SIG-M5 treated with dmso at 0.1 percent for 504 hours (cell line): ENCODE results near the gene RAB3IP.
"Not testable (repeated sequence)": the region's sequence is repeated elsewhere in the genome, so short reads cannot be mapped to it uniquely, and the experiment has no call there.

Experiments
- DNase-seq: peaks from one replicate; lab custom pipeline; 2025; ENCODE audit not compliant: unreplicated experiment; lab: John Stamatoyannopoulos, UW

RAB3IP gene

DNA sequence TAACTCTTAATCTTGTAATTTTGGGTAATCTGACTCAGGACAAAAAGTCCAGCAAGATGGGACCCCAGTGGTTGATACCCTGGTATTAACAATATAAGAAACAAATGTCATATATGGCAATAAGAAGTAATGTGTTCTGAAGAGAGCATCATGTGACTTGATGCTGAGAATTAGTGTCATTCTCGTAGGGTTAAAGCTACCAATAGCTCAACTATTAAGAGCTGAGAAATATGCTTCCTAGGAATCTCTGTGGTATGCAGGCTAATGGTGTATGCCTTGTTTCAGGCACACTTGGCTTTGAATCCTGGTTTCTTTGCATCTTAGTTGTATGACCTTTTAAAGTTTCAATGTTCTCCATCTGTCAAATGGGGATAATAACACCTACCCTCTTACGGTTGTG, 95.5 kb downstream of the RAB3IP start:
- no peak for DNase-seq

DNA sequence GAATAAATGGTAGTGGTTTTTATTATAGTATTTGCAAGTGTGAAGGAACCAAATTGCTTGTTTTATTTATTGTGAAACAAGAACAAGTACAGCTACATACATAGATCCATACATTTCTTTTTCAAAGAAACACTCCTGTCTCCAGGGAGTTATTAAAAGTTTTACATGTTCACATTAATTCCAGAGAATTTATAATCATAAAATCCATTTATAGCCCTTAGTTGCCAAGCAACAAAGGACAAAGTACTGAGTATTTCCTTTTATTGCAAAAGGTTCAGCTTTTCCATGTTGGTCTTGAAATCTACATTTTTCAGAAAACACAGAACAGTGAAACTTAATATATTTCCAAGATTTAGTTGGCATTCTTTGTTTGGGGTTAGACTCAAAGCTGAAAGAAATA, 95.9 kb downstream of the RAB3IP start:
- no peak for DNase-seq

DNA sequence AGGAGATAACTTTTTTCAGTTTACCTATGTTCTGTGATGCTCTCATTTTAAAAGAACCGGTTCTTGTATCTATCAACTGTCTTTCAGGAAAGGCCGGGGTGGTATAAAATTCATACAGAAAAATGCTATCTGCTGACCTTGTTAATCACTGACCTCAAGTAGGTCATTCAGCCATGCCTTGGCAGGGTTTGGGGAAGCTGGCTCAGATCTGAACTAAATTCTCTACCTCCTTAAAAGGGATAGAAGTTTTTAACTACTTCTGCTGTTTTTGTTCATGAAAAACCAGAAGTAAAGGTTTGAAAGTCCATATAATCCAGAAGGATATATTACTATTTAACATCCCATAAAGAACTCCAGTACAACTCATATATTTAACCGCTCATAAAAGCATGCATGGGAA, 96.4 kb downstream of the RAB3IP start:
- peak; percentile 18 for DNase-seq

DNA sequence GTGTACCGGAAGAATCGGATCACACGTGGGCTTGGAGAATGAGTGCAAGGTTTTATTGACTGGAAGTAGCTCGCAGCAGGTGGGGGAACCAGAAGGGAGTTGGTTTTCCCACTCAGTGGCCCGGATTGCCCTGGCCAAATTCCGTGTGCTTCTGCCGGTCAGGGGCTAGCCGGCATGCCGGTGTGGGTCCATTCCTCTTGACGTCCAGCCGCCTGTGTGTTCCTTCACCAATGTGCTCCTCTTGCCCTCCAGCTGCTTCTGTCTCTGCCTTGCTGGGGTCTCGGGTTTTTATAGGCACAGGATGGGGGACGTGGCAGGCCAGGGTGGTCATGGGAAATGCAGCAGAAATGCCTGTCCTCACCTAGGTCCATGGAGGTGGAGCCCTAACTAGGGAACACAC, 97.4 kb downstream of the RAB3IP start:
- DNase-seq: no peak

DNA sequence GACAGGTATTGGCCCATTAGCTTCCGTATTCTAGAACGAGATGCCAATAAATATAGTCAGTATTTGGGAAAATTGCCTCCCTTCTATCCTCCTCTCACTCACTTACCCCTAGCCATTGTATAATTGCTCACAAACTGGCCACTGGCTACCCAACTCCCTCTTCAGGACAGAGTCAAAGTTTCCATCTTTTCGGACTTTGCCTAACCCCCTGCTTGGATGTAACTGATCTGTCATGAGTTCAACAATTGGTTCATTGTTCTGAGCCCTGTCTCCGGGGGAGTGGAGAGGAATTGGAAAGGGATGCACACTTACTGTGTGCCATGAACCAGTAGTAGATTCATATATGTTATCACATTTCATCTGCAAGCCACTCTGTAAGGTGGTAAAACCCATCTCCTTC, 98.5 kb downstream of the RAB3IP start:
- no peak for DNase-seq

DNA sequence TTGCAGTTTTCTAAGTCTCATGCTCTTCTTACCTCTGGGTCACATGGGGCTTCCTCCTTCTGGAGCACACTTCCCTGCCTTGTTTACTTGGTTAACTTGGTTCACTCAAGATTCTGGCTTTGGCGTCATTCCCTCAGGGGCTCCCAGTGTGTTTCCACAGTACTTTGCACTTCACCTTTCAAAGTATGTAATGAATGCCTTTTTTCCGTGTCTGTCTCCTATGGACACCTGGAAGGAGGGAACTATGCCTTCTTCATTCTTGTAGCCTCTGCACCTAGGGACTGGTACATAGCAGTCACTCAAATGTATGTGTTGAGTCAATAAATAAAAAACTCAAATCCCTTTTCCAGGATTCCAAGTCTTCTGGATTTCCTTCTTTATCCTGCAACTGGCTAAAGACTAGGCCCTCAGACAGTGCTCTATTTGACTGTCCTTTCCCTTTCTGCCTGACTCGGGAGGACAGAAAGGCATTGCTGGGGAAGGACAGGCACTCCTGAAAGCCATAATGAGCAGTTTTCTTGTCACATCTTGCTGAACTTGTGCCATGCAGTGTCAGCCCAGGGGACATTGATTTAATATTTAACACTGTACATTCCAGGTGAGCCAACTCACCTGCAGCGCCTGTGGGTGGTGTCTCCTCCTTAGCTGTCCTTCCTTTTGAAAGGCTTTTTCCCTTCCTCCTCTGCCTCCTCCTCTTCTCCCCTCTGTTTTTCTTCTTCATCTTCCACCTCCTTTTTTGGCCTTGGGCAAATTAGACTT, 99.2 kb downstream of the RAB3IP start:
- no peak for DNase-seq

DNA sequence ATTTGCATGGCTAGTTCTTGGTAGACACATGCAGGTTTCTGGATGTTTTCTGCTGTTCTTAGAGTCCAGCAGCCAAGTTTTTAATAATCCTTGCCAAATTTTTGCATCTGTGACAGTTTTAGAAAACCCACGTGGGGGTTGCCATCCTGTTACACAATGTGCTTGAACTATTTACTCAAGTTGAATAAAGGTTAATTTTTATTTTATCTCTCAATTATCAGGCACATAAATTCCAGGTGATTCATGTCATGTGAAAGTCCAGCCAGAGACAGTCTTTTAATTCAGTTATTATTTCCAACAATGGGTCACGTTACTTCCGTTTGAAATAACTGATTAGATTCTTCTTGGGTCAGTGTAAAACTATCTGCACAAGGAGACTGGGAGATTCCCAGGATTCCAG, 102.1 kb downstream of the RAB3IP start:
- DNase-seq: no peak

DNA sequence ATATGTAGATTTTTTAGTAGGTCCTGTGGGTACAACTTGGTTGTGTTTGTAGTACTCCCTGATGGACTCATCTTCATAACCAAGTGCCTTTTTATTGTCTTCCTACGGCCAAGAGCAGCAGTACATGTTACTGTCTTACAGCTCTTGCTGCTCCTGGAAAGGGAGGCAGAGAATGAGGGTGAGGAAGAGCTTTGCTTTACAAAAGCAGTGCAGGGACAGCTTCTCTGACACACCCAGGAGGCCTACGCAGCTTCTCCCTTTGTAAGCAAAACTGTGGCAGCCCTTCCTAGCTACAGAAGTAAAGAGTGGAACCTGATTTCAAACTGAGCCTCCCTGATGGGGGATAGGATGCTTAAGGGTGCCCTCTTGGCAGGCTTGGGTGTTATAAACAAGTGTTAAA, 104.9 kb downstream of the RAB3IP start:
- no peak for DNase-seq

DNA sequence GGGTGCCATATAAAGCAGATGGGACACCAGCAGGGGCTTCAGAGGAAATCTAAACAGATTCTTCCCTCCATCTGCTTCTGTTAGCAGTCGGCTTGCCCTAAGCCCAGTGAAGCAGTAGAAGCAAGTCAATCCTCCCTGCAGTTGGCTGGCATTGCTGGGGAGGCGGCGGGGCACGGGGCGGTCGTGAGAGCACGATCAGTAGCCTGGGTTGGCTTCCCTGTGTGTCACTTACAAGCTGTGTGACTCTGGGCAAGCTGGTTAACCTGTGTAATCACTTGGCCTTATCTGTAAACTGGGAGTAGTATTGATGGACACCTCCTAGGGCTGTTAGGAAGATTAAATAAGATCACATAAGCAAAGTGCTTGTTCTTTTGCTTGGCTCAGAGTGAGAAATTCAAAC, 105.8 kb downstream of the RAB3IP start:
- no peak for DNase-seq

DNA sequence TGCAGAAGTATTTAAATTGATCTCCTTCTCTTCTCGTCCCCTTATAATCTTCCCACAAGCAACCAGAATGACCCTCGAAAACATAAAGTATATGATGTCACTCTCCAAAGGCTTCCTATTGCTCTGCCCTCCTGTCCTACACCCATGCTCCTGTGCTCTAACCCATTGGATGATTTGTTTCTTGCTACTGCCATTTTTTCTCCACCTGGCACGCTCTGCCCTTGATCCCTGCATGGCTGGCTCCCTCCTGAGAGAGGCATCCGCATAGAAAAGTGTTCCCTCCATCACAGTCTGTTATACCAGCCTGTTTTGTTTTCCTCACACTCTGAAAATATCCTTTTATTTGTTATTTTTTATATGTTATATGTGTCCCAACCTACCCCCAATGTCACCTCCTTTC, 106.2 kb downstream of the RAB3IP start:
- DNase-seq: no peak

DNA sequence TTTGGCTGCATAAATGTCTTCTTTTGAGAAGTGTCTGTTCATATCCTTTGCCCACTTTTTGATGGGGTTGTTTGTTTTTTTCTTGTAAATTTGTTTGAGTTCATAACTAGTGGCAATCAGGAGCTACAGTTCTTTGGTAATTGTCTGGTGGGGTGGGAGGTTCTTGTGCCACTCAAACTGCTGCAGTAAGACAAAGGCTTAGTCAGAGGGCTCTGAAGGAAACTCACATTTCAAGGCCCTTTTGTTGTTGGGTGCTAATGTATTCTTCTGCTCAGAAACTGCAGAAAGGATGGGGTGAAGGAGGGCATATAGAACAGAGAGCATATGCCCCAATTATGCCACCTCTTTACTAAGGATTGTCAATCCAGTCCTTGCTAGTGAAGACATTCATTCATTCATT, 108.3 kb downstream of the RAB3IP start:
- DNase-seq: no peak

DNA sequence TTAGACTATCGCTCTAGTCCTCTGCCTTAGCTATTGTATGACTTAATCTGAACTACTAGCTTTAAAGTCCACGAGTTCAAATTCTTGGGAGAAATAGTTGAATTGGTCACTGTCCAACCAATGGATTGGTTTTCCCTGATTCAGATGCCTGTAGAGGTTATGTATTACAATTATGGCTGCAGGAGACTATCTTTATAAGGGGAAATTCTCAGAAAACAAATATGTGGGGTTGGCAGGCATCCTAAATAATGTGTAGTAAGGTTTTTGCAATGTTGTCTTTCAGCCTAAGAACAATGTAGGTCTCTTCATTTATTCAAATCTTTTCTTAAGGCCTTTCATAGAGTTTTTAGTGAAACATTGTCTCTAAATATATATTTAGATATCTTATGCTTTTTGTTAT, 113.3 kb downstream of the RAB3IP start:
- DNase-seq: no peak

DNA sequence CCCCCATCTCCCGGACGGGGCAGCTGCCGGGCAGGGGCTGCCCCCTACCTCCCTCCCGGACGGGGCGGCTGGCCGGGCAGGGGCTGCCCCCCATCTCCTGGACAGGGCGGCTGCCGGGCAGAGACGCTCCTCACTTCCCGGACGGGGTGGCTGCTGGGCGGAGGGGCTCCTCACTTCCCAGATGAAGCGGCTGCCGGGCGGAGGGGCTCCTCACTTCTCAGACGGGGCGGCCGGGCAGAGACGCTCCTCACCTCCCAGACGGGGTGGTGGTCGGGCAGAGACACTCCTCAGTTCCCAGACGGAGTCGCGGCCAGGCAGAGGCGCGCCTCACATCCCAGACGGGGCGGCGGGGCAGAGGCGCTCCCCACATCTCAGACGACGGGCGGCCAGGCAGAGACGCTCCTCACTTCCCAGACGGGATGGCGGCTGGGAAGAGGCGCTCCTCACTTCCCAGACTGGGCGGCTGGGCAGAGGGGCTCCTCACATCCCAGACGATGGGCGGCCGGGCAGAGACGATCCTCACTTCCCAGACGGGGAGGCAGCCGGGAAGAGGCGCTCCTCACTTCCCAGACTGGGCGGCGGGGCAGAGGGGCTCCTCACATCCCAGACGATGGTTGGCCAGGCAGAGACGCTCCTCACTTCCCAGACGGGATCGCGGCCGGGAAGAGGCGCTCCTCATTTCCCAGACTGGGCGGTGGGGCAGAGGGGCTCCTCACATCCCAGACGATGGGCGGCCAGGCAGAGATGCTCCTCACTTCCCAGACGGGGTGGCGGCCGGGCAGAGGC, 114.7 kb downstream of the RAB3IP start:
- not testable (repeated sequence) for DNase-seq

DNA sequence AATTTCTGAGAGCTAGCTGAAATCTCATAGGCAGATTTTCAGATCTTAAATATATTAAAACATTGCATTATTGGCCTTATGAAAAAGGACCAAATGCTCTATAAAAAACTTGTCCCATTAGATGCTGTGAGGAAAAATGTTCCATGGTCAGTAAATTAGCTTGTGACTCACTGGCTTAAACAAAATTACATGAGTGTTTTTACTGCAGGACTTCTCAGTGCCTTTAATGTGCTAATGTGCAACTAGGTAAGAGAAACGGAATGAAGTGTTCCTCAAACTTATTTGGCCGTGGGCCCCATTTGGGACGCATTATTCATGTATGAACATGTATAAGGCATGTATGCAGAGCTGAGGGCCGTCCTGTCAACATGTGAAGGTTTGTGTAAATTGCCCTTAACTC, 128.0 kb downstream of the RAB3IP start:
- no peak for DNase-seq

DNA sequence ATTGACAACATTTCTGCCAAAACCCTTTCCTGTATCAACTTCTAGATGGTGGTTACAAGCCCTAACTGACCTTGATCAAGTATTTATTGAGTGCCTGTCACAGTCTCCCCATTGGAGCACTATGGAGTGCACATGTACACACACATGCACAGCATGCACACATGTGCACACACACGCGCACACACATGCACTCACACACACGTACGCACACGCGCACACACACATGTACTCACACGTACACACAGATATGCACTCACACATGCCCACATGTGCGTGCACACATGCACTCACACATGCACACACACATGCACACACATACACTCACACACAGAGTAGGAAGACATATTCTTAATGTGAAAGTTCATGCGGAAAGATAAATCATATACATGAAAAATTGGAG, 130.0 kb downstream of the RAB3IP start:
- no peak for DNase-seq

DNA sequence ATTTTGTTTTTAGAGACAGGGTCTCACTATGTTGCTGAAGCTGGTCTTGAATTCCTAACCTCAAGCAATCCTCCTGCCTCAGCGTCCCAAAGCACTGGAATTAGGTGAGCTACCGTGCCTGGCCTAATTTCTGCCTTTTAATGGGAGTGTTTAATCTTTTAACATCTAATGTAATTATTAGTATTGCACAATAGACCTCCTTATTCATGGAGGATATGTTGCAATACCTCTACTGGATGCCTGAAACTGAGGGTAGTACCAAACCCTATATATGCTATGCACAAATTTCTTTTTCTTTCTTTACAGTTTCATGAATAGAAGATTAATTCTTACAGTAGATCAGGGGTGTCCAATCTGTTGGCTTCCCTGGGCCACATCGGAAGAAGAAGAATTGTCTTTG, 134.1 kb downstream of the RAB3IP start:
- DNase-seq: no peak
